ENCODE results near the gene HHAT.

The HHAT gene

DNA sequence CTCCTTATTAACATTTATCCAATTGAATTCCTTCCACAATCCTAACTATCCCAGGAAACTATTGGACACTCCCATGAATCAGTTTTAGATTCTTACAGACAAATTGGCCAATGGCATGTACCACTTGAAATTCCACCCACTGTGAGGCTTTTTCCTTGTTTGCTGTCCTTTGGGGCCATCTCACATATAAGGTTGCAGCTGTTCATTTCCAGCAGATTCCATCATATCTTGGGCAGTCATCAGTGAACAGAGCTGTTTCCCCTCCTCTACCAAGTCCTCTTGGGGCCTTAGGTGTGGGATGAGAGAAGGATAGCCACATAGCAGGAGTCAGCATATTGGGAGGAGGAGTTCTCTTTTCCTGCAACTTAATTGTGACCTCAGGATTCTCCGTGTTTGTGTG lies 109.1 kb downstream of the HHAT start:
- H4K8ac ChIP-seq (ENCODE audit: low read length), result no peak overlapping the region
- H3K4me1 ChIP-seq (ENCODE audit: control insufficient read depth, insufficient read depth, low read depth, low read length), result peaks cover 11% of the 10 kb centered on the region
- no peak overlapping the region for H3K14ac ChIP-seq (ENCODE audit: low read length in 2 of 2)
- H3K79me1 ChIP-seq (replicated peaks; ENCODE audit: low read length, poor library complexity, severe bottlenecking), result peaks cover 8% of the 10 kb centered on the region
- no peaks in the 10 kb centered on the region for H3K36me3 ChIP-seq (ENCODE audit: control insufficient read depth in 1 of 2, insufficient read depth in 2 of 2, low read depth in 1 of 2, low read length in 2 of 2)
- peak overlapping the region; percentile 100 for H3K27ac ChIP-seq (ENCODE audit: low read length, poor library complexity, severe bottlenecking)
- no peak overlapping the region for H2BK120ac ChIP-seq (ENCODE audit: low read depth, low read length)
- peak overlapping the region in 1 of 2 experiments; percentile 18 for H3K4ac ChIP-seq (ENCODE audit: low read depth in 1 of 2, low read length in 2 of 2)
- no peak overlapping the region for H4K91ac ChIP-seq (ENCODE audit: low read length)
- peak overlapping the region; percentile 88 for H2AK5ac ChIP-seq (ENCODE audit: low read length, severe bottlenecking)
- H2BK12ac ChIP-seq (ENCODE audit: low read length in 2 of 2), result peak overlapping the region in 1 of 2 experiments; percentile 71
- no peak overlapping the region for H3K4me2 ChIP-seq (ENCODE audit: low read length, poor library complexity, severe bottlenecking)
- WGBS, result 95% methylated on average over 1 of the region's 1 CpG
- no peak overlapping the region for H3K4me3 ChIP-seq (ENCODE audit: insufficient read depth in 1 of 2, low read depth in 1 of 2, low read length in 2 of 2)
- no peak overlapping the region for H3K23ac ChIP-seq (ENCODE audit: low read length in 2 of 2)
- H3K9ac ChIP-seq (ENCODE audit: low read length), result no peak overlapping the region
- peak; percentile 6 for DNase-seq
- H3K18ac ChIP-seq (ENCODE audit: low read depth in 1 of 2, low read length in 2 of 2), result peak overlapping the region in 1 of 2 experiments; percentile 15
- H3K27me3 ChIP-seq (ENCODE audit: control insufficient read depth in 1 of 2, insufficient read depth in 1 of 2, low read length in 2 of 2), result no peaks in the 10 kb centered on the region
- no peak overlapping the region for H2BK15ac ChIP-seq (ENCODE audit: low read depth, poor library complexity, severe bottlenecking)
- H3K9me3 ChIP-seq (ENCODE audit: control insufficient read depth, low read length), result no peaks in the 10 kb centered on the region
- no peak overlapping the region for H2AFZ ChIP-seq (ENCODE audit: low read depth, low read length)
- peak overlapping the region; percentile 94 for H2BK5ac ChIP-seq (ENCODE audit: low read depth, low read length, poor library complexity, severe bottlenecking)

DNA sequence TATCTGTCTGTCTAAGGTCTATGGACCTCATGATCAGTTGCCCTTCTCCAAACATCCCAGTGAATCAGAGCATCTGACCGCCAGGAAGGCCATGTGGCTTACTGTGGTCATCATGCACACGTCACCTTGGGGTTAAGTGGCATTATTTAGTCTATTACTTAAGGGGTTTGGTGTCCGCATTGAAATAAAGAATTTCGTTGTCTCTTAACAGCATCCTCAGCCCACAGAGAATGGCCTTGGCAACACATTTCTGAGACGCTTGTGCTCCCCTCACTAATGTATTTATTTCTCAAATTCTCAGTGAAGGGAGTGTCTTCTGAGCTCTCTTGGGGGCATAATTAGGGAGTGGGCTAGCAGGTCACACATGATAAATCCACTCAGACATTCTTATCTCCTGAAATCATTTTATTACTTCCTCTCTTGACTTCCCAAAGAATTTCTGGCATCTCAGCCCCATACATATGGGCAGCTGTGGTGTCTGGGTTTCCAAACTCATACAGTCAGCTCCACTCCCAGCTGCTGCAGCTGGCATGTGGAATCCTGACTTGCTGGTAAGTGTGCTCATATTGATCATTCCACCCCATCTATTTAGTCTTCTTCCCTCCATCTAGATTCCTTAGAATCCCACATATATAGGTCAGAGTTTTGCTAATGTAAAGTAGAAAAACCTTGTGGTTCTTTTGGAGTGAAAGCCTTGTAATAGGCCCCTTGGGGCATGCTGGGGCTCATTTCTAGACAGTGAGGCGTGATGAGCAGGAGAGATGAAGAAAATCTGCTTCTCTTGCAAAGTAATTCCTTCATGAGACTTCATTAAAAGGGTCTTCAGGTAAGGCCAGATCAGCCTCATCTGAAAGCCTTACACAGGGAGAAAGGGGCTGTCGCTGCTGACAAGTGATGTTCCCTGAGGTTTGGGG lies 110.5 kb downstream of the HHAT start:
- WGBS, result 15% methylated on average over 6 of the region's 7 CpGs
- no peak overlapping the region for H4K8ac ChIP-seq (ENCODE audit: low read length)

DNA sequence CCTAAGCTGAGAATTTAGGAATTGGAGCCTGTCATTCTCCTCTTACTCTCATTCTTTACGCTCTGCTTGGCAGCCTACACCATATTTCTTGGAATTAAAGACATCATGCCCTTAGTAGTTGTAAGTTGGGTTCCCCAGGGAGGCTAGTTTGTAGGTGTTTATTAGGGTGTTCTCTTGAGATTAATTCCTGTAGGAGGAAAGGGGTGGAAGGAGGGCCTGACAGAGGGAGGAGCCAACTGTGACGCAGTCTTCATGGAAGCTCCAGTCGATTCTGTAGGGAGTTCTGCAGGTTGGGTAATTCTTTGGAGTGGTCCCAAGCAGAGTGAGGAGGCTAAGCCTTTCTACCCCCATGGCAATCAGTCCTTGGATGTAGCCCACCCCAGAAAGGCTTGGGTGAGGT lies 111.4 kb downstream of the HHAT start:
- Histone ChIP-seq H3K23ac (ENCODE audit: low read length in 2 of 2) (no peak overlapping the region), H2BK15ac (ENCODE audit: low read depth, poor library complexity, severe bottlenecking) (no peak overlapping the region), H4K91ac (ENCODE audit: low read length) (peak overlapping the region; percentile 34), H3K27ac (ENCODE audit: low read length, poor library complexity, severe bottlenecking) (peak overlapping the region; percentile 100), H3K14ac (ENCODE audit: low read length in 2 of 2) (no peak overlapping the region), H3K4me2 (ENCODE audit: low read length, poor library complexity, severe bottlenecking) (no peak overlapping the region), H3K4me3 (ENCODE audit: insufficient read depth in 1 of 2, low read depth in 1 of 2, low read length in 2 of 2) (no peak overlapping the region), H3K18ac (ENCODE audit: low read depth in 1 of 2, low read length in 2 of 2) (peak overlapping the region in 1 of 2 experiments; percentile 74), H2BK5ac (ENCODE audit: low read depth, low read length, poor library complexity, severe bottlenecking) (peak overlapping the region; percentile 99), H3K4me1 (ENCODE audit: control insufficient read depth, insufficient read depth, low read depth, low read length) (peaks cover 11% of the 10 kb centered on the region), H2BK120ac (ENCODE audit: low read depth, low read length) (peak overlapping the region; percentile 54), H4K8ac (ENCODE audit: low read length) (no peak overlapping the region), H3K36me3 (ENCODE audit: control insufficient read depth in 1 of 2, insufficient read depth in 2 of 2, low read depth in 1 of 2, low read length in 2 of 2) (no peaks in the 10 kb centered on the region), H3K4ac (ENCODE audit: low read depth in 1 of 2, low read length in 2 of 2) (peak overlapping the region in 1 of 2 experiments; percentile 35), H3K79me1 (replicated peaks; ENCODE audit: low read length, poor library complexity, severe bottlenecking) (peaks cover 10% of the 10 kb centered on the region), H3K9ac (ENCODE audit: low read length) (no peak overlapping the region), H2AFZ (ENCODE audit: low read depth, low read length) (no peak overlapping the region), H2AK5ac (ENCODE audit: low read length, severe bottlenecking) (peak overlapping the region; percentile 100), H3K9me3 (ENCODE audit: control insufficient read depth, low read length) (no peaks in the 10 kb centered on the region), H2BK12ac (ENCODE audit: low read length in 2 of 2) (peak overlapping the region in 1 of 2 experiments; percentile 83), H3K27me3 (ENCODE audit: control insufficient read depth in 1 of 2, insufficient read depth in 1 of 2, low read length in 2 of 2) (no peaks in the 10 kb centered on the region)
- DNase-seq, result no peak
- 64% methylated on average over 2 of the region's 3 CpGs for WGBS

More for the DNA sequence above, 110.5 kb downstream of the HHAT start:
- no peak overlapping the region for H2BK15ac ChIP-seq (ENCODE audit: low read depth, poor library complexity, severe bottlenecking)
- H3K27me3 ChIP-seq (ENCODE audit: control insufficient read depth in 1 of 2, insufficient read depth in 1 of 2, low read length in 2 of 2), result no peaks in the 10 kb centered on the region
- H3K4me2 ChIP-seq (ENCODE audit: low read length, poor library complexity, severe bottlenecking), result no peak overlapping the region
- no peaks in the 10 kb centered on the region for H3K9me3 ChIP-seq (ENCODE audit: control insufficient read depth, low read length)
- H2AFZ ChIP-seq (ENCODE audit: low read depth, low read length), result no peak overlapping the region
- H3K18ac ChIP-seq (ENCODE audit: low read depth in 1 of 2, low read length in 2 of 2), result peak overlapping the region in 1 of 2 experiments; percentile 8
- peak; percentile 96 for DNase-seq
- H2AK5ac ChIP-seq (ENCODE audit: low read length, severe bottlenecking), result peak overlapping the region; percentile 100
- peak overlapping the region; percentile 99 for H2BK5ac ChIP-seq (ENCODE audit: low read depth, low read length, poor library complexity, severe bottlenecking)
- H3K36me3 ChIP-seq (ENCODE audit: control insufficient read depth in 1 of 2, insufficient read depth in 2 of 2, low read depth in 1 of 2, low read length in 2 of 2), result no peaks in the 10 kb centered on the region
- H3K4ac ChIP-seq (ENCODE audit: low read depth in 1 of 2, low read length in 2 of 2), result no peak overlapping the region
- no peak overlapping the region for H2BK120ac ChIP-seq (ENCODE audit: low read depth, low read length)
- peak overlapping the region; percentile 52 for H3K9ac ChIP-seq (ENCODE audit: low read length)
- no peak overlapping the region for H4K91ac ChIP-seq (ENCODE audit: low read length)
- peaks cover 11% of the 10 kb centered on the region for H3K4me1 ChIP-seq (ENCODE audit: control insufficient read depth, insufficient read depth, low read depth, low read length)
- H3K23ac ChIP-seq (ENCODE audit: low read length in 2 of 2), result no peak overlapping the region
- H3K14ac ChIP-seq (ENCODE audit: low read length in 2 of 2), result no peak overlapping the region
- H3K27ac ChIP-seq (ENCODE audit: low read length, poor library complexity, severe bottlenecking), result peak overlapping the region; percentile 100
- peaks cover 8% of the 10 kb centered on the region for H3K79me1 ChIP-seq (replicated peaks; ENCODE audit: low read length, poor library complexity, severe bottlenecking)
- no peak overlapping the region for H3K4me3 ChIP-seq (ENCODE audit: insufficient read depth in 1 of 2, low read depth in 1 of 2, low read length in 2 of 2)
- H2BK12ac ChIP-seq (ENCODE audit: low read length in 2 of 2), result no peak overlapping the region

DNA sequence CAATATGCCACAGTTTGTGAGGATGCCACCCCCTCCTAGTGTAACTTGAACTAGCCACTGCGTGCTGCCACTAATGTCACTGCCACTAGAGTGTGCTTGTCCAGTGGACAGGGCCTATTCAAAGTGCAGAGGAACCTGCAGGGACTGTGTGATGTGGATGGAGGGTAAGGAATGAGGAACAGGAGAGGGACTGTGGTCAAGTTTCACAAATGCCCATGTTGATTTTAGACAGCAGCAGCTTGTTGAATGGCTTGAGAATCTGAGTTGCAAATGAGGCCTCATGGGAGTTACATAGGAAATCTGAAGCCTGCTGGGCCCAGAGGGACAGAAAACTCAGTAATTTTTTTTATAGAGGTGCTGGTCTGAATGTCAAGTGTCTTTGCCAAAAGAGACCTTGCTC lies 112.3 kb downstream of the HHAT start:
- H2AFZ ChIP-seq (ENCODE audit: low read depth, low read length), result no peak overlapping the region
- H3K4me3 ChIP-seq (ENCODE audit: insufficient read depth in 1 of 2, low read depth in 1 of 2, low read length in 2 of 2), result no peak overlapping the region
- DNase-seq, result no peak
- 96% methylated on average over 1 of the region's 1 CpG for WGBS
- no peak overlapping the region for H3K23ac ChIP-seq (ENCODE audit: low read length in 2 of 2)
- H2AK5ac ChIP-seq (ENCODE audit: low read length, severe bottlenecking), result peak overlapping the region; percentile 100
- no peak overlapping the region for H3K9ac ChIP-seq (ENCODE audit: low read length)
- no peaks in the 10 kb centered on the region for H3K9me3 ChIP-seq (ENCODE audit: control insufficient read depth, low read length)
- H2BK12ac ChIP-seq (ENCODE audit: low read length in 2 of 2), result peak overlapping the region in 1 of 2 experiments; percentile 87
- no peak overlapping the region for H2BK15ac ChIP-seq (ENCODE audit: low read depth, poor library complexity, severe bottlenecking)
- H2BK120ac ChIP-seq (ENCODE audit: low read depth, low read length), result no peak overlapping the region
- peak overlapping the region; percentile 34 for H4K91ac ChIP-seq (ENCODE audit: low read length)
- peaks cover 0 to 2% of the 10 kb centered on the region in 2 experiments for H3K27me3 ChIP-seq (ENCODE audit: control insufficient read depth in 1 of 2, insufficient read depth in 1 of 2, low read length in 2 of 2)
- H3K4me2 ChIP-seq (ENCODE audit: low read length, poor library complexity, severe bottlenecking), result no peak overlapping the region
- peak overlapping the region in 1 of 2 experiments; percentile 79 for H3K14ac ChIP-seq (ENCODE audit: low read length in 2 of 2)
- no peak overlapping the region for H4K8ac ChIP-seq (ENCODE audit: low read length)
- peaks cover 13% of the 10 kb centered on the region for H3K4me1 ChIP-seq (ENCODE audit: control insufficient read depth, insufficient read depth, low read depth, low read length)
- peak overlapping the region; percentile 100 for H3K27ac ChIP-seq (ENCODE audit: low read length, poor library complexity, severe bottlenecking)
- no peaks in the 10 kb centered on the region for H3K36me3 ChIP-seq (ENCODE audit: control insufficient read depth in 1 of 2, insufficient read depth in 2 of 2, low read depth in 1 of 2, low read length in 2 of 2)
- no peak overlapping the region for H3K4ac ChIP-seq (ENCODE audit: low read depth in 1 of 2, low read length in 2 of 2)
- H3K18ac ChIP-seq (ENCODE audit: low read depth in 1 of 2, low read length in 2 of 2), result peak overlapping the region in 1 of 2 experiments; percentile 45
- no peak overlapping the region for H2BK5ac ChIP-seq (ENCODE audit: low read depth, low read length, poor library complexity, severe bottlenecking)
- peaks cover 9% of the 10 kb centered on the region for H3K79me1 ChIP-seq (replicated peaks; ENCODE audit: low read length, poor library complexity, severe bottlenecking)

Measured in mesenchymal stem cell (in vitro differentiated cells and primary cell).